BE2C (cell line): ENCODE results near the gene CRYAA.

ENCODE experiments used
- DNase-seq: peaks from one replicate; pipeline ENCODE4 v3.0.0-alpha.2; 2020
- H3K27me3 ChIP-seq: fragments of 250-450 bp; sonication (Bioruptor Pico); 2 replicates; pipeline ENCODE4 v1.5.1; 2020; ENCODE audit warnings: mild to moderate bottlenecking
- H3K36me3 ChIP-seq: fragments of 250-450 bp; sonication (Bioruptor Pico); 2 replicates; pipeline ENCODE4 v1.5.1; 2020; ENCODE audit warnings: mild to moderate bottlenecking
- H3K4me1 ChIP-seq: fragments of 250-450 bp; sonication (Bioruptor Pico); 2 replicates; pipeline ENCODE4 v1.5.1; 2020
- H3K4me3 ChIP-seq: 2 replicates; pipeline ENCODE4 v1.5.1; 2011; ENCODE audit warnings: low read depth, low read length
- H3K9me3 ChIP-seq: fragments of 250-450 bp; sonication (Bioruptor Pico); 2 replicates; pipeline ENCODE4 v1.5.1; 2020
- TF ChIP-seq, protein P1 (sequence below): IDR thresholded peaks from 2 replicates; pipeline ENCODE4 v1.5.1; 2012; ENCODE audit warnings: mild to moderate bottlenecking, low read depth, low read length

The CRYAA gene

DNA sequence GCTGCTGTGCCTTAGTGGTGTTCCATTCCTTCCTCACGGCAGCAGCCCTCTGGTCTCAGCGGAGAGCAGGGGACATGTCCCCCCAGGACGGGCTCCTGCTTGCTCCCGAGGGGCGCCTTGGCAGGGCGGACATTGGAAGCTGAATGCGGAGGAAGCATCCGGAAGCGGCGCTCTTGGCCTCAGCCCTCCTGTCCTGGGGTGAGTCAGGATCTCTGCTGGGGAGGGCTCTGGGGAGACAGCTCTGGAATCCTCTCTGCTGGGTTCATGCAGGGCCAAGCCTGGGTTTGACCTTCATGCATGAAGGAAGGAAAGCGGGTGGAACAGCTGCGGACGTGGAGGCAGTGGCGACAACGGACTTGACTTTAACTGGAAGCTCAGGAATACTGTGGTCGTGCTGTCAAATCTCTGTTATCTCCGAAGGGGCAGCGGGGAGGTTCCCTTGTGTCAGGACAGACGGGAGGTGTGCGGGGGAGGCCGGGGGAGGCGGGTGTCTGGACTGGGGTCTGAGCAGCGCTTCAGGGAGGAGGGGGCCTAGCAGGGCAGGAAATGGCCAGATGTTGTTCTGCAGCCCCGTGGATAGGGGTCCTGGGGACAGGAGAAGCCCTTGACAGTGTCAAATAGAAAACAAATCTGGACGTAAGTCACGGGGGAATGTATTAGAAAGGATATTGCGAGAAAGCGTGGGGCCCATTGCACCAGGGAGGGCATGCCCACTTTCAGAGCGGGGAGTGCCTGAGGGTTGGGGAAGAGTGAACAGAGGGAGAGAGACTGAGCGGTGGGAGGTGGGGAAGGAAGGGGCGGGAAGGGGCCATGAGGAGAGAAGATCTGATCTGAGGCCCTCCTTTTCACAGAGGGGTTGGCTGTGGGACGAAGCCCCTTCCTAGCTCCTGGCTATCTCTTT, 26.6 kb downstream of the CRYAA start:
- no peak for DNase-seq
- H3K4me1 ChIP-seq: peaks cover 10% of the 10 kb centered on the region; the same call in 1 of the 2 replicates
- TF ChIP-seq, protein P1, sequence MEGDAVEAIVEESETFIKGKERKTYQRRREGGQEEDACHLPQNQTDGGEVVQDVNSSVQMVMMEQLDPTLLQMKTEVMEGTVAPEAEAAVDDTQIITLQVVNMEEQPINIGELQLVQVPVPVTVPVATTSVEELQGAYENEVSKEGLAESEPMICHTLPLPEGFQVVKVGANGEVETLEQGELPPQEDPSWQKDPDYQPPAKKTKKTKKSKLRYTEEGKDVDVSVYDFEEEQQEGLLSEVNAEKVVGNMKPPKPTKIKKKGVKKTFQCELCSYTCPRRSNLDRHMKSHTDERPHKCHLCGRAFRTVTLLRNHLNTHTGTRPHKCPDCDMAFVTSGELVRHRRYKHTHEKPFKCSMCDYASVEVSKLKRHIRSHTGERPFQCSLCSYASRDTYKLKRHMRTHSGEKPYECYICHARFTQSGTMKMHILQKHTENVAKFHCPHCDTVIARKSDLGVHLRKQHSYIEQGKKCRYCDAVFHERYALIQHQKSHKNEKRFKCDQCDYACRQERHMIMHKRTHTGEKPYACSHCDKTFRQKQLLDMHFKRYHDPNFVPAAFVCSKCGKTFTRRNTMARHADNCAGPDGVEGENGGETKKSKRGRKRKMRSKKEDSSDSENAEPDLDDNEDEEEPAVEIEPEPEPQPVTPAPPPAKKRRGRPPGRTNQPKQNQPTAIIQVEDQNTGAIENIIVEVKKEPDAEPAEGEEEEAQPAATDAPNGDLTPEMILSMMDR: no peak
- H3K4me3 ChIP-seq: no peak overlapping the region
- no peaks in the 10 kb centered on the region for H3K36me3 ChIP-seq
- H3K27me3 ChIP-seq: no peaks in the 10 kb centered on the region
- no peaks in the 10 kb centered on the region for H3K9me3 ChIP-seq

DNA sequence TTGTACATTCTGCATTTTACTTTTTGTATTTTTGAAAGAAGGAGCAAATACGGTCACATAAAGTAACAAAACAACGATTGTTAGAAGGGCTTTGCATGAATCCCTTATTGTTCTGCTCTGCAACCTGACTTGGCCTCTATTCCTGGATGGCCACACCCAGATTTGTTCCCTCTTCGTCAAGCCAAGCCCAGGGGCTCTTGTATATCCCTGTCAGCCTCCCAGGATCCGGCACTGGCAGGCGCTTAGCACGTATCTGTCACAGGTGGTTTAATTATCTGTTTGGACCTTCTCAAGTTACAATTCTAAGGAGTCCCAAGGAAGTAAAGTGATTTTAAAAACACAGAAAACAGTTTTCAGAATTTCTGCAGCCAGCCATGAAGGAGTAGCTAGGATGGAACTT, 28.0 kb downstream of the CRYAA start:
- no peaks in the 10 kb centered on the region for H3K27me3 ChIP-seq
- peaks cover 10% of the 10 kb centered on the region; the same call in 1 of the 2 replicates for H3K4me1 ChIP-seq
- H3K36me3 ChIP-seq: no peaks in the 10 kb centered on the region
- H3K4me3 ChIP-seq: no peak overlapping the region
- TF ChIP-seq, protein P1: no peak
- no peaks in the 10 kb centered on the region for H3K9me3 ChIP-seq
- DNase-seq: no peak

DNA sequence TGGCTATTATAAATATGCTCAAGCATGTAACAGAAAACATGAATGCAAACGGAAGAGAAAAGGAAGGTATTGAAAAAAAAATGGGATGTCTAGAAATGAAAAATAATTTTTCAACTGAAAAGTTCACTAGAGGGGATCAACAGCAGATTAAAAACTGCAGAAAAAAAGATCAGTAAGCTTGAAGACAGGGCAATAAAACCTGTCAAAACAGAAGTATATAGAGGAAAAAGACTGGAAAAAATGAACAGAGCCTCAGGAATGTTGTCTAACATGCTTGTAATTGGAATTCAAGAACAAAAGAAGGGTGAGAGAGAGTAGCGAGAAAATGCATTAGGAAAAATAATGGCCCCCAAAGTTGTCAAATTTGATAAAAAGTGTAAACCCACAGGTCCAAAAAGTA, 29.6 kb downstream of the CRYAA start:
- no peaks in the 10 kb centered on the region for H3K9me3 ChIP-seq
- no peaks in the 10 kb centered on the region for H3K36me3 ChIP-seq
- DNase-seq: no peak
- TF ChIP-seq, protein P1: no peak
- H3K4me1 ChIP-seq: peaks cover 10% of the 10 kb centered on the region; the same call in 1 of the 2 replicates
- H3K4me3 ChIP-seq: no peak overlapping the region
- no peaks in the 10 kb centered on the region for H3K27me3 ChIP-seq

DNA sequence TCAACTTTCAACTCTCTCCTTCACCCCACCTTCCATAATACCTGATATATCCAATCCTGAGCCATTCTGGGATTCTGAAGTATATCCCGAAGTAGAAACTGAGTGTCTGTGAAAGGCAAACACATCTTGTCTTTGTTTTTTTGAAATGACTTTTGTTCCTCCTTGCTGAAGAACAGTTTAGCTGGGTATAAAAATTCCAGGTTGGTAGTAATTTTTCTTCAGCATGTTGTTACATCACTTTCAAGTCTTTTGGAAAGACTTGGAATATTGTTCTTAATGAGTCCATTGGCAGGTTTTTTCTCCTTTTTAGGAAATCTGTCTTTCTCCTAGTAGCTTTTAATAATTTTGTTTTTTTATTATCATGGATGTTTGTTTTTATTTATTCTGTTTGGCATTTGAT, 32.7 kb downstream of the CRYAA start:
- H3K36me3 ChIP-seq: no peaks in the 10 kb centered on the region
- TF ChIP-seq, protein P1: no peak
- no peaks in the 10 kb centered on the region for H3K4me1 ChIP-seq
- H3K27me3 ChIP-seq: no peaks in the 10 kb centered on the region
- H3K4me3 ChIP-seq: no peak overlapping the region
- no peaks in the 10 kb centered on the region for H3K9me3 ChIP-seq
- no peak for DNase-seq

DNA sequence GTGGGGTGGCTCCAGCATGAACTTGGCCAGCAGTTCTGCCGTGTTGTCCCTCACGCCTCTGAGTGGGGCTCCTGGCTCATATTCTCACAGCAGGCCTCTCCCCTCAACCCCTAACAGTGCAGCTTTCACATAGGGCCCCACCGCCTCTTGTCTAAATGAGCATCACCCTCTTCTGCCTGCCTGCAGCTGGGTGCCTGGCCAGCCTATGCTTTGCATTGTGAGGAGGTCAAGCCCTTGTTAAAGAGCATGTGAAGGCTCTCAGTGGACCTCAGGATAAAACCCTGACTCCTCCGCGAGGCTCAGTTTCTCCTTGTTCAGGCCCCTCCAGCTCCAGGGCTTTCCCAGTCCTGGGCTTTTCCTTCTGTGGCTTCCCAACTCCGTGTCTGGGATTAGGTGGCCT, 34.8 kb downstream of the CRYAA start:
- Histone ChIP-seq H3K36me3 (no peaks in the 10 kb centered on the region), H3K27me3 (no peaks in the 10 kb centered on the region), H3K9me3 (no peaks in the 10 kb centered on the region), H3K4me1 (no peaks in the 10 kb centered on the region), H3K4me3 (no peak overlapping the region)
- TF ChIP-seq, protein P1: no peak
- no peak for DNase-seq

DNA sequence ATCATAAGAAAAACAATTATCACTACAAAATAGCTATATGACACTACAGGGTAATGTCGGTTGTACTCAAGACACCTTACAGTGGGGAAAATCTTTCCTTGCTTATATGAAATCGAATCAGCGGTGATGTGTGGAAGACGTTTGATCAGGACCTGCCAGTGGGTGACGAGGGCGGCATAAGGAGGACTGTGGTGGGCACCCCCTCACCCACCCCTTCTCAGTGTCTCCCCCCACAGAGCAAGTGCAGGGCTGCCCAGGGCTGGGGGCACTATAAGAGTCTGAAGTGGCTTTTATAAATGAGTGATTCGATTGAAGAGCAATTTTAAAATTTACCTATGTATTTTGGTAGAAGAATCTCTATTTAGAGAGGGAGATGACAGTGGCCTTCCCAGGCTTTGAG, 35.8 kb downstream of the CRYAA start:
- H3K4me3 ChIP-seq: no peak overlapping the region
- TF ChIP-seq, protein P1: no peak
- H3K4me1 ChIP-seq: no peaks in the 10 kb centered on the region
- no peak for DNase-seq
- H3K36me3 ChIP-seq: no peaks in the 10 kb centered on the region
- H3K9me3 ChIP-seq: no peaks in the 10 kb centered on the region
- no peaks in the 10 kb centered on the region for H3K27me3 ChIP-seq
